Measurements from ENCODE around the gene LRRC72.

GRCh38 chr7:16492513-16493062, 34.0 kb upstream of the LRRC72 start:
- no peak for TF ChIP-seq CTCF (conservative IDR thresholded peaks at IDR 0.05 in 1 of 2, IDR thresholded peaks at IDR 0.05 in 1 of 2; ENCODE audit: low read depth in 1 of 2, low read length in 2 of 2)
- TF ChIP-seq EZH2 (IDR thresholded peaks at IDR 0.05; ENCODE audit: low read length, missing control alignments): no peak

Data from fibroblast of lung (primary cell).